ENCODE measurements around the gene GSTK1. TPM values are rescaled to one million over a fixed set of nuclear protein-coding genes. Genes with fewer than 3 reads are reported as not detected.

GSTK1 gene
- polyA plus RNA-seq, 1 donor (not counting 4 experiments of a cell fraction or from before 2014, with no cell fraction given): 133 TPM

- no peaks in the 10 kb centered on the region for H3K79me2 ChIP-seq (ENCODE audit: control insufficient read depth, insufficient read depth, low read length)
- H2AFZ ChIP-seq (ENCODE audit: control insufficient read depth, low read length): no peak overlapping the region
- no peak for DNase-seq (ENCODE audit: low read depth, low spot score)
- no peak overlapping the region for H3K4me3 ChIP-seq (ENCODE audit: control insufficient read depth in 2 of 3, extremely low read depth in 1 of 3, insufficient read depth in 2 of 3, low read depth in 1 of 3, low read length in 3 of 3)
- dilution Hi-C loops (cut with MboI; ENCODE audit: extremely low pct_ligation_motif_present, low sequenced_read_pairs): no loop called here
- H3K27ac ChIP-seq (ENCODE audit: control insufficient read depth, insufficient read depth, low read length): no peak overlapping the region
- FAIRE-seq: no peak
- H3K27me3 ChIP-seq (ENCODE audit: control insufficient read depth, extremely low read depth, insufficient read depth, low read length): no peaks in the 10 kb centered on the region
- H4K20me1 ChIP-seq (ENCODE audit: control insufficient read depth, extremely low read depth, insufficient read depth, low read length): no peaks in the 10 kb centered on the region
- no peaks in the 10 kb centered on the region for H3K9me3 ChIP-seq (ENCODE audit: control insufficient read depth, low read depth, low read length)
- H3K4me1 ChIP-seq (ENCODE audit: control insufficient read depth, extremely low read depth, insufficient read depth, low read length): peaks cover 7% of the 10 kb centered on the region
- H3K9ac ChIP-seq (ENCODE audit: control insufficient read depth, extremely low read depth, insufficient read depth, low read length): no peak overlapping the region
- H3K9me1 ChIP-seq (ENCODE audit: control insufficient read depth, extremely low read depth, insufficient read depth, low read length): no peaks in the 10 kb centered on the region
- TF ChIP-seq EZH2 (IDR thresholded peaks at IDR 0.05; ENCODE audit: low read length): no peak
- TF ChIP-seq CTCF (optimal IDR thresholded peaks at IDR 0.05 in 1 of 3, IDR thresholded peaks at IDR 0.05 in 1 of 3, conservative IDR thresholded peaks at IDR 0.05 in 1 of 3; ENCODE audit: extremely low read depth in 1 of 3, insufficient read depth in 2 of 3, low read length in 3 of 3): no peak
- H3K4me2 ChIP-seq (ENCODE audit: control insufficient read depth, extremely low read depth, insufficient read depth, low read depth, low read length): no peak overlapping the region
- no peaks in the 10 kb centered on the region for H3K36me3 ChIP-seq (ENCODE audit: control insufficient read depth in 2 of 2, extremely low read depth in 1 of 2, insufficient read depth in 2 of 2, low read length in 2 of 2)
Observed at GRCh38 chr7:143243614-143244013, 19.6 kb upstream of the GSTK1 start.

GRCh38 chr7:143244321-143244720, 18.9 kb upstream of the GSTK1 start:
- Histone ChIP-seq H3K79me2 (ENCODE audit: control insufficient read depth, insufficient read depth, low read length) (no peaks in the 10 kb centered on the region), H3K4me3 (ENCODE audit: control insufficient read depth in 2 of 3, extremely low read depth in 1 of 3, insufficient read depth in 2 of 3, low read depth in 1 of 3, low read length in 3 of 3) (no peak overlapping the region), H2AFZ (ENCODE audit: control insufficient read depth, low read length) (no peak overlapping the region), H3K4me1 (ENCODE audit: control insufficient read depth, extremely low read depth, insufficient read depth, low read length) (peaks cover 7% of the 10 kb centered on the region), H3K36me3 (ENCODE audit: control insufficient read depth in 2 of 2, extremely low read depth in 1 of 2, insufficient read depth in 2 of 2, low read length in 2 of 2) (no peaks in the 10 kb centered on the region), H3K27me3 (ENCODE audit: control insufficient read depth, extremely low read depth, insufficient read depth, low read length) (no peaks in the 10 kb centered on the region), H3K9me3 (ENCODE audit: control insufficient read depth, low read depth, low read length) (no peaks in the 10 kb centered on the region), H3K9me1 (ENCODE audit: control insufficient read depth, extremely low read depth, insufficient read depth, low read length) (no peaks in the 10 kb centered on the region), H3K9ac (ENCODE audit: control insufficient read depth, extremely low read depth, insufficient read depth, low read length) (no peak overlapping the region), H3K4me2 (ENCODE audit: control insufficient read depth, extremely low read depth, insufficient read depth, low read depth, low read length) (no peak overlapping the region), H3K27ac (ENCODE audit: control insufficient read depth, insufficient read depth, low read length) (no peak overlapping the region), H4K20me1 (ENCODE audit: control insufficient read depth, extremely low read depth, insufficient read depth, low read length) (no peaks in the 10 kb centered on the region)
- no peak for FAIRE-seq
- dilution Hi-C loops (cut with MboI; ENCODE audit: extremely low pct_ligation_motif_present, low sequenced_read_pairs): no loop called here
- no peak for DNase-seq (ENCODE audit: low read depth, low spot score)
- TF ChIP-seq CTCF (optimal IDR thresholded peaks at IDR 0.05 in 1 of 3, IDR thresholded peaks at IDR 0.05 in 1 of 3, conservative IDR thresholded peaks at IDR 0.05 in 1 of 3; ENCODE audit: extremely low read depth in 1 of 3, insufficient read depth in 2 of 3, low read length in 3 of 3): no peak
